ENCODE data around the gene KIF6. TPM values are rescaled to one million over a fixed set of nuclear protein-coding genes. Genes with fewer than 3 reads are reported as not detected.
A peak's percentile ranks its signal among the peaks of the same experiment; 100 is the strongest.

The KIF6 gene
- total and polyA plus RNA-seq, 11 donors, result 0.06 to 0.77 (median 0.48) TPM

DNA sequence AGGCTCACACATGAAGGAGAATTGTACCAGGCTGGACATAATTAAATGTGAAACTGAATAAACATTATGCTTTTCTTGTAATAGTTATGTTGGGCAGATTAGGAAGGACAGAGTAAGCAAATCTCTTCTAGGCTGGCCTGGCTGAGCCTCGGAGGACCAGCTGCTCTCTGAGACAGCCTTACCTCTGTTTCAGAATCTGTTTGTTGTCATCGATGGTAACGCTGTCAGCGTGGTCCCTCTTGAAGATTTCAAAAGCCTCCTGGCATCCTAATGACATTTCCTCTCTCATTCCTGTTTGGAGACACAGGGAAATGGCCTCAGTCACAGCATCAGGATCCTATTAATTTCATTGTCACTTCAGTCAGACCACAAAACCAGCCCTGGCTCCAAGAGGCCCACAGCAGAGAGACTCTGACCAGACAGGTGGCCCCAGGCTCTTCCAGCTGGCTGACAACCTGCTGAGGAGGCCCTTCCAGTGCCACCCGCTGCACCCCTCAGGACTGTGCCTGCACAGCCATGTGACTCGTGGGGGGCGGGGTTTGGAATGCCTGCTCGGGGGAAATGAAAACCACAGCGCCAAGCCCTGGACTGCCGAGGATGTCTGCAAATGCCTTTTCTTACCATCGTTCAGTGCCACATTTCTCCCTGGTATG is 294.2 kb downstream of the KIF6 start:
- 24 to 33% (median 30%) methylated on average over 11 of the region's 11 CpGs for WGBS, 4 donors
- TF ChIP-seq, protein P1, sequence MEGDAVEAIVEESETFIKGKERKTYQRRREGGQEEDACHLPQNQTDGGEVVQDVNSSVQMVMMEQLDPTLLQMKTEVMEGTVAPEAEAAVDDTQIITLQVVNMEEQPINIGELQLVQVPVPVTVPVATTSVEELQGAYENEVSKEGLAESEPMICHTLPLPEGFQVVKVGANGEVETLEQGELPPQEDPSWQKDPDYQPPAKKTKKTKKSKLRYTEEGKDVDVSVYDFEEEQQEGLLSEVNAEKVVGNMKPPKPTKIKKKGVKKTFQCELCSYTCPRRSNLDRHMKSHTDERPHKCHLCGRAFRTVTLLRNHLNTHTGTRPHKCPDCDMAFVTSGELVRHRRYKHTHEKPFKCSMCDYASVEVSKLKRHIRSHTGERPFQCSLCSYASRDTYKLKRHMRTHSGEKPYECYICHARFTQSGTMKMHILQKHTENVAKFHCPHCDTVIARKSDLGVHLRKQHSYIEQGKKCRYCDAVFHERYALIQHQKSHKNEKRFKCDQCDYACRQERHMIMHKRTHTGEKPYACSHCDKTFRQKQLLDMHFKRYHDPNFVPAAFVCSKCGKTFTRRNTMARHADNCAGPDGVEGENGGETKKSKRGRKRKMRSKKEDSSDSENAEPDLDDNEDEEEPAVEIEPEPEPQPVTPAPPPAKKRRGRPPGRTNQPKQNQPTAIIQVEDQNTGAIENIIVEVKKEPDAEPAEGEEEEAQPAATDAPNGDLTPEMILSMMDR (IDR thresholded peaks at IDR 0.05), result no peak
- ATAC-seq, result peak; percentile 78 to 92 (median 88)
- Histone ChIP-seq H3K4me3 (peak overlapping the region in 2 of 12 donors; percentile 18 to 31), H3K36me3 (no peaks in the 10 kb centered on the region), H3K4me1 (peaks cover 0 to 23% (median 8%) of the 10 kb centered on the region in 12 donors), H3K9me3 (peaks cover 0 to 4% (median 0%) of the 10 kb centered on the region in 12 donors), H3K27me3 (no peaks in the 10 kb centered on the region), H3K27ac (peak overlapping the region in 5 of 12 donors; percentile 4 to 63 (median 42))
- intact Hi-C loops (cut with DNase I), result no loop called here
- peak; percentile 42 to 78 (median 67) for DNase-seq

DNA sequence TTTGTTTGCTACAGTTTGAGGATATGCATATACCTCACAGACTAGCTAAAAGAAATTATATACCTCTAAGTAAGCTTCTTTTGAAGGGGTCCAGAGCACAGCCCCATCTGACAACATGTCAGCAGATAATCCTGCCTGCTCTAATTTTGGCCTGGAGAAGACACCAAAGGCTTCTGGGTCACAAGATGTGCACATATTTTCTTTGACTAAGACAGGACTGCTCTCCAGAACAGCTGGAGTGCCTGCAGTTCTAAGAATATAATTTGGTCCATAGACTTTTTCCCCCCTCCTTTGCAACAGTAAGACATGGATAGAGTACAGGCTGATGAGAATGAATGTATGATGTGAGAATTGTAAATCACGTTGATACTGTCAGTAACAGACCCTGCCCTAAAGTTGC is 294.8 kb downstream of the KIF6 start:
- peak in 1 of 4 donors; percentile 13 for ATAC-seq
- Histone ChIP-seq H3K27ac (peak overlapping the region in 3 of 12 donors; percentile 42 to 63 (median 63)), H3K27me3 (no peaks in the 10 kb centered on the region), H3K9me3 (no peaks in the 10 kb centered on the region), H3K4me1 (peaks cover 0 to 29% (median 8%) of the 10 kb centered on the region in 12 donors), H3K4me3 (no peak overlapping the region), H3K36me3 (no peaks in the 10 kb centered on the region)
- intact Hi-C loops (cut with DNase I), result no loop called here
- DNase-seq, result no peak
- WGBS, 4 donors, result 58 to 85% (median 79%) methylated on average over 1 of the region's 1 CpG
- TF ChIP-seq, protein P1 (IDR thresholded peaks at IDR 0.05), result no peak
- no peak for TF ChIP-seq POLR2A (IDR thresholded peaks at IDR 0.05)

- TF ChIP-seq, protein P1 (IDR thresholded peaks at IDR 0.05), result no peak
- no peak for TF ChIP-seq POLR2A (IDR thresholded peaks at IDR 0.05)
- Histone ChIP-seq H3K4me1 (peaks cover 0 to 32% (median 8%) of the 10 kb centered on the region in 12 donors), H3K4me3 (no peak overlapping the region), H3K36me3 (no peaks in the 10 kb centered on the region), H3K27me3 (no peaks in the 10 kb centered on the region), H3K9me3 (no peaks in the 10 kb centered on the region), H3K27ac (no peak overlapping the region)
- WGBS, 4 donors, result 83 to 89% (median 85%) methylated on average over 7 of the region's 7 CpGs
- ATAC-seq, result no peak
- no peak for DNase-seq
- intact Hi-C loops (cut with DNase I), result no loop called here
Measured at GRCh38 chr6:39428816-39429215, 296.4 kb downstream of the KIF6 start.

- 86 to 94% (median 89%) methylated on average over 3 of the region's 3 CpGs for WGBS, 4 donors
- Histone ChIP-seq H3K36me3 (no peaks in the 10 kb centered on the region), H3K9me3 (no peaks in the 10 kb centered on the region), H3K4me1 (peaks cover 0 to 32% (median 8%) of the 10 kb centered on the region in 12 donors), H3K27ac (no peak overlapping the region), H3K27me3 (no peaks in the 10 kb centered on the region), H3K4me3 (no peak overlapping the region)
- DNase-seq (no peak), ATAC-seq (no peak)
- no peak for TF ChIP-seq POLR2A (IDR thresholded peaks at IDR 0.05)
- TF ChIP-seq, protein P1 (IDR thresholded peaks at IDR 0.05), result no peak
- intact Hi-C loops (cut with DNase I), result no loop called here
Measured at GRCh38 chr6:39428152-39428551, 297.1 kb downstream of the KIF6 start.
